Measurements from ENCODE around the gene DLX6.

Gene DLX6

DNA sequence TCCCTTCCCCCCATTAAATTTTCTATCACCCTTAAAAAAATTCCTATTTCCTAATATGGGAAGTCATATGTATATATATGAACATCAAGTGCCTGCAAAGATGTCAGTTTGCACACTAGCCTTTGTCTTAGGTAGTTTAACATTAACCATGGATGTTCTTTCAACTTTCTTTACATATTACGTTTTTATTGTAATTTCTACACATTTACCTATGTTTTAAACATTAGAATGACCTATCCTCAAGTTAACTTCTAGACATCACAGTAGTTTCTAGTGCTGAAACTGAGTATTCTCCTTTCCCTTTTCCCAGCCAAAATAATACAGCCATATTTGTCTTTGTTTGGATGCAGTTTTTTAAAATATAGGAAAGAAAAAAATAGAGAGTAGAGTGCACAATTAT, 5.8 kb downstream of the DLX6 start:
- DNase-seq (ENCODE audit: low read depth in 2 of 2) = no peak

DNA sequence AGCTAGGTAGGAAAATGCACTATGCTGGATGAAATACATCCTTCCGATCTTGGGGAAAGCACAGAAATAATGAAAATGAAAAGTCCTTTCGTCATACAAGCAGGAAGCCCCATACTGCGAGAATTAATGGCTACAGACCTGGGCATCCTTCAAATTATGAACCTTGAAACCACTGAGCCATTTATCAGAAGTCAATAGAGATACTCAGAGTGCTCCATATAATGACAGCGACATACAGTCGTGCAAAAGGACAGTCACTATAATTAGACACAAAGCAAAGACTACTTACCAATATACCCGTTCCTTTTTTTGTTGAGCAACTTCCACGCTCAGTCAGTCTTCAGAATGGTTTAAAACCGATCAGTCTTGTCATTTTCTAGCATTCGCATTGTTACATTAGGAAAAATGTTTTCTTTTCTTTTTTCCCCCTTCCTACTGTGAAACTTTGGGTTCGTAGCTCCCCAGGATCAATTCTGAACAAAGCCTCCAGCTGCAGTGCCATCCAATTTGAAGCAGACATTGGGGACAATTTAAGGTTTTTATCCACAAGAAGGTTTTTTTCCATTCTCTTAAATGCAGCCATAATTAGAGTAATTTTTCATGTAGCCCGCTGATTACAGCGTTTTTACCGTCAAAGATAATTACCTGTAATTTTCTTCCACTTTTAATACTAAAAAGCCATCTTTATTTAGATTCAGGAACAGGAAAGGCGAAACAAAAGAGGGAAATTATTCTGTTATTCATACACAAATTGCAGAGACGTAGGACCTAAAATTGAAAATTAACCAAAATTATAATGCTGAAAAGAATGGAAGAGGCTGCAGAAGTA, 6.4 kb downstream of the DLX6 start:
- DNase-seq (ENCODE audit: low read depth in 2 of 2) = no peak

DNA sequence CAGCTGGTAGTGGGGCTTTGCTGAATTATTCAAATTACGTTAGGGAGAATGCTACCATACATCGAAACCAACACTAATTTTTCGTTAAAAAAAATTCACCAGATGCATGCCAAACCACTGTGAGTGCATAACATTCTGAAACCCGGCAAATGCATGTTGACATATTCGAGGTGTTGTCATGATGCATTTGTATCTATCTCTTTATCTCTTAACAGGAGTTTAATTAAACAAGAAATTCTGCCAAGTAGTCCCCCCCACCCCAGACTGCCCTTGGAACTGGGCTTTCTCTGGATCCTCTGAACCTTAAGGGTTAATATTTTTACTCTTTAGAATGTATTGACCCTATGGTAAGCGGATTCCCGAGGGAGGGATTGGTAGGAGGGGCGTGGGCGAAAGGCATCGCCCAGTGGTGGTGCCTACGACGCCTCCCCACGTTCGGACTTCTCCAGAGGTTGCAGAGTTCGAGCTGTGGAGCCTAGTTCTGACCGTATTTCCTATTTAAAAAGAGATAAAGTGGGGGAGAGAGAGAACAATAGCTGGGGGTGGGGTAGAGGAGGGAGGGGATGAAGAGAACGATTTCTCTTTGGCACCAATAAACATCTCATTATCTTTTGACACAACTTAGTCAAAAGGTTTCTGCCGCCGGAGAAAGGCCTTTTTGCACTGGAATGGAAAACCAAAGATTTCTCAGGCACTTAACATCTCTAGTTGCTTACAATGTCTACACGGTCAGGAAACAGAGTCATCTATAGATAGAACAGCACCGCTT, 7.2 kb downstream of the DLX6 start:
- no peak for DNase-seq (ENCODE audit: low read depth in 2 of 2)

DNA sequence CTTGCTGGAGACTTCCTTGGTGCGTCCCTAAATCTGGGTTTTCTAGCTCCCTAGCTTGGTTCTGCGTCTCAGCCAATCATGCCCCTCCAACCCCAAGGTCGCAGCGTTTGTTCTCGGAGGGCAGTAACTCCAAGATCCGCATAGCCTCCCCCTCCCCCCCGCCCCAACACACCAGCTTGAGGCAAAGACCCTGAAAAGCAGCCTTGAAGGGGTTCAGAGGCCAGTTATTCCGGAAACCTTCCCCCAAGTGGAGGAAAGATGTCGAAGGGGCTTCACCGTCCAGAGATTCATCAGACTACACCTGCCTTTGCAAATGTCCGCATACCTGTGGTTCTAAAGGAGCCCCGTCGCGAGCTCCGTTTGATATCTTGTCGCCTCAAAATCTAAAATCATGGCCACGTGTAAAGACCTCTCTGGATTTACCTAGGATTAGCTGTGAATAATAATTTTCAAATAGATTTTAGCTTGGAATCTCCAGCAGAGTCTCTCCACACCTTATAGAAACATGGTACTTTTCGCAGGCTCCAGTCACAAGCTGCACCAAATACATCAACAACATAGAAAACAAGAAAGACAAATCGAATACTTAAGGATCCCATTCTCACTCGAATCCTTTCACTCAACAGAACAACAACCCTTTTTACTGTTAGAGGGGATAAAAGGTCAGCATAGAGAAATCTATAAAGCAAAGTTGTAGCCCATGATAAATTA, 7.9 kb downstream of the DLX6 start:
- DNase-seq (ENCODE audit: low read depth in 2 of 2) = no peak

DNA sequence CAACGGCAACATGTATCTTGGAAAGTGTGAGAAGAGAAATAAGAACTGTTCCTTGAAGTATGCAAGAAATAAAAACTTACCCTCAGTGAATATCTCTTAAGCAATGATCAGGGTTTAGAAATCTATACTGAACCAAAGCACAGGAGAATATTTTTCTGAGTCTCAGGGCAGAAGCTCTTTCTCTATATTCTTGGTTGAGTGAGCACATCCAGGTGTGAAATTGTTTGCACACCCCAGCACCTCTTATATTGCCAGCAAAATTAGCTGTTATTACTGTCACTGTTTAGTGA, 8.4 kb downstream of the DLX6 start:
- no peak for DNase-seq (ENCODE audit: low read depth in 2 of 2)

DNA sequence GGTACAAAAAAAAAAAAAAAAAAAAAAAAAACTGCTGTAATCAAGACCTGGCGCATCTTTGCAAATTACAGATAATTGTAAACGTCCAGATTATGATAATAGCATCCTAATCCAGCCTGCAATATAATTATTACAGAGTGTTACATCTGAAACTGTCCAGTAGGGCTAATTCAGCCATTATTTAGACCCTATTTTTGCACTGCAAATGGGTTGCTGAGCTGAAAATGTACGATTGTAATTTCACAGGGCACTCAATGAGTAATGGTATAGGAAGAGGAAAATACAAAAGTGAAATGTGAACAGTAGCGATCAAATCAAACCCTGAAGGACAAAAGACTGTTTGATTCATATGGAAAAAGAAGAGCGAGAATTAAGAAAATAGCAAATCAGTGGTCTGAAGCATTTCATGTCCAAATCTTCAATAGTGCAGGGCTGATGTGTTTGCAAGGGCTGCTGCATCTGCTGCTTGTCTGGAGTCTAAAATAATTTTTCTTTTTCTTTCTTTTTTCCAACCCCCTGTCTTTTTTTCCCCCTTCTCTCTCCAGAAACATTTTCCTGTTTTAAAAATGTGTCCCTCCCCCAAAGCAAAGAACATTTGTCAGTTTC, 8.9 kb downstream of the DLX6 start:
- DNase-seq (ENCODE audit: low read depth in 2 of 2) = no peak

DNA sequence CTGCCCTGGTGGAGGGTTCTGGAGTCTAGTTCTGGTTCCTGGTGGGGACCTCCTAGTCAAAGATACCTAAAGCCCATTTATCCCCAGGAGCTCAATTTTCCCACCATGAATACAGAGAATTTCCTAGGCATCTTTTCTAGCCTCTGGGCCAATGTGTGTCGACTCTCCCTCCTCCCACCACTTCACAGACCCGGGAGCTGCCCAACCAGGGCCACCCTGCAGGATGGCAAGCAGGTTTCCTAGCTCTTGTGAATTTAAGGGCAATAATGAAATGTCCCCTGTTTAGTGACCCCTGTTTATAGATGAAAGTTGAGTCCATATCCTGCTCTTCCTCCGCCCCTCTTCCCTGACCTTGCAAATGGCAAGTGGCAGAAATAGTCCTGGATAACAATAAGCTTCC, 9.9 kb downstream of the DLX6 start:
- no peak for DNase-seq (ENCODE audit: low read depth in 2 of 2)

DNA sequence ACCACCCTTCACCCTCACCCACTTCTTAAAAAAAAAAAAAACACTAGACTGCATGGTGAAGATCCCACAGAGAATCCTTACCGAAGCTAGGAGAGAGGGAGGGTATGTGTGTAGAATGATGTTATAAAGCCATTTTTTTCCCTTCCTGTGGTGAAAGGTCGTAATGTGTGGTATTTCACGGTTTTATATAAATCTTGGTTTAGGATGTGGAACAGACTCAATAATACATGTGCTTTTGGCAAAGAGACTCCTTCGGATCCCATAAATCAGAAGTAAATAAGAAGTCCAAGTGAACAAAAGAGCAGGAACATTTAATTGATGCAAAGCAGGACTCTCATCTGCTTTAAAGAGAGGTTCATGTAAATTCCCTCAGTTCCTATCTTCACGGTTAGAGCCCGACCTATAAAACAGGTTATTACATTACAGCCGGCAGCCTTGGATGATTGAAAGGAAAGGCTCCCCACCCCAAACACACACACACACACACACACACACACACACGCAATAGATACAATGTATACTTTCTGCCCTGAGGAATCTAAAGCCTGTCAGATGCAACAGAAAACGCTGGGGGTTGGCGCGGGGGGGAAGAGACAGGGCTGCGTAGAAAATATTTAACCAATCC, 10.5 kb downstream of the DLX6 start:
- DNase-seq (ENCODE audit: low read depth in 2 of 2) = no peak

DNA sequence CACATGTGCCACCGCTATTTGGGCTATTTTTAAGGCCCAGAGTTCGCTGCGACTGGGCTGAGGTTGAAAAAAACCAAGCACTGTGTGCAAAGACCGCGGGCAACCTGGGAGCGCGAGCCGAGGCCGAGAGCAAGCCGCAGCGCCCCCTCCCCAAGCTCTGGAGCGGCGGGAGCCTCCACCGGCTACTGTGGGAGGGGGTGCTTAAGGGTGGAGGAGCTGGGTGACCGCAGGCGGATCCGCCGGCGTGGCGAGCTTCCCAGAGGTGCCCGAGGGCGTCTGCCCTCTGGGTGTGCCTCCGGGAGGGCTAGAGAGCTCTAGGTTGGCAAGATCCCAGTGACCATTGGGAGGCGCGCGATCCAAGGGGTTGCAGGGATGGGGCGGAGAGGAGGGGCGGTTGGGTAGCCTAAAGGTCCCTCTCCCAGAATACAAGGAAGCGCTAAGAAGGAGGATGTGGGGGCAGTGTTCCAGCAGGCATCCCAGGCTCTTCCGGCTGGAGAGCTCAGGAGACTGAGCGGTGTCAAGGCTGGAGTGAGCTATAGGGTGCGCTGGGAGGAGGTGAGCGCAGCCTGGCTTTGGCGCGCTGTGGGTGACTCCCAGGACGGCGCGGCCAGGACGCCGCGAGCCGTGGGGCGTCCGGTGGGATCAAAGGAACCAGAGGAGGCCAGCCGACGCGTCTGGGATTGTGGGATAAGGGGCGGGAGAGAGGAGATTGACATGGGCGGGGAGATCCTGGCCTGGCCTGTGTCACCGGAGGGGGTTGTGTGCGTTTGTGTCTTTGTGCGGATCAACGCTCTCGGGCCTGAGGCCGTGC, 11.2 kb downstream of the DLX6 start:
- no peak for DNase-seq (ENCODE audit: low read depth in 2 of 2)

DNA sequence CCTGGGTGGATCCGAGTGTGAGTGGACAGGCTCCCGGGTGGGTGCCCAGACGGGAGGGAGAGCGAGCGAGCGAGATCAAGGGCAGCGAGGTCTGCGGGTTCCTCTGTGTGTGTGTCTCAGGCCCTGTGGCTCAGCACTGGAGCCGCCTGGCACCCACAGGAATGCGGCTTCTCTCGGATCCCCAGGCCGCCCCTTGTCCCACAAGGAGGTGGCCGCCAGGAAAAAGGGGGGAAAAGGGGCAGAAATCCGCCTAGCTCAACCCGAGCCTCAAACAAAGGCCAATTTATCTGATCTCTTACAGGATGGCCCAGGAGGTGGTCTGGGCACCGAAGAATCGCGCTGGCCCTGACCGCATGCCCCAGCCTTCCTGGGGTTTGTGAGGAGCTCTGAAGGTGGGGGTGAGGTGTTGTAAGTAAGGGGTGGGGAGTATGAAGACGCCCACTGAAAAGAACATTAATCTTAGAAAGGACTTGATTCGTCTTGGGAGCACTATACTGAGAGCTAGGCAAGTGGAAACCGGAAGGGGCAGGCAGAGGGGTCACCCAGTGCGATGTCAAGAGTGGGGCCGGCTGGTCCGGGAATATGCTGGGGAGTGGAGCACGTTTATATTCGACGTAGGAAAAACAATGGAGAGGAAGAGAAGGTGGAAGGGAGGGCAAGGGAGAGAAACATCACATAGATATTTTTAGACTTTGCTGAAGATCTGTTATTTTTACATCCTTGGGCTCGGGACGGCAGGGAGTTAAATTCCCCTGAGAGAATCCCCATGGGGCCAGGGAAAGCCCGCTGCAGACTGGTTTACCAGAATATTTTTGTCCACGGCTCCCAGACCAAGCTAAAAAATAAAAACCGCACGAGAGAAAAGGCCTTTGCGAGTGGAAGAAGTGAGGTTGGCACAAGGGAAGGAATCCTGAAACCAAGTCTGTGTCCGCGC, 12.1 kb downstream of the DLX6 start:
- no peak for DNase-seq (ENCODE audit: low read depth in 2 of 2)

DNA sequence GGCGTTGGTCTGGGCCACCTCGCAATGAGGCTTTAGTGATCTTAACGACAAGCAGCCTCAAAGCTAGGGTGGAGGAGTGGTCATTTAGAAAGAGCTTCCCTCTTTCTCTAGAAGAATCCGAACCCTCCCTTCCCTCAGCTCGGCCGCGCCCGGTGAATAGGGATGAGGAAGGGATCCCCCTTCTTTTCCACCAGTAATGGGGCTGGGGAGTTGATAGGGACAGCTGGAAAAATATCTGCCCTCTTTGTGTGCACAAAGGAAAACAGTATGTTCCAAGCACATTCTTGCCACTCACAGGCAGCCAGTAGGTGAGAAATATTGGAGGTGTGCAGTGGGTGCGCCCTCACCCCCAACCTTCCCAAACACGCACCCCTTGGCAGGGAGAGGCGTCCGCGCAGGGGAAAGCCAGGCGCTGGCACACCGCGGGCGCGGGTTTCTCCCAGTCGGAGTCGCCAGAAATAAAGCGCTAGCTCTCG, 12.8 kb downstream of the DLX6 start:
- no peak for DNase-seq (ENCODE audit: low read depth in 2 of 2)

DNA sequence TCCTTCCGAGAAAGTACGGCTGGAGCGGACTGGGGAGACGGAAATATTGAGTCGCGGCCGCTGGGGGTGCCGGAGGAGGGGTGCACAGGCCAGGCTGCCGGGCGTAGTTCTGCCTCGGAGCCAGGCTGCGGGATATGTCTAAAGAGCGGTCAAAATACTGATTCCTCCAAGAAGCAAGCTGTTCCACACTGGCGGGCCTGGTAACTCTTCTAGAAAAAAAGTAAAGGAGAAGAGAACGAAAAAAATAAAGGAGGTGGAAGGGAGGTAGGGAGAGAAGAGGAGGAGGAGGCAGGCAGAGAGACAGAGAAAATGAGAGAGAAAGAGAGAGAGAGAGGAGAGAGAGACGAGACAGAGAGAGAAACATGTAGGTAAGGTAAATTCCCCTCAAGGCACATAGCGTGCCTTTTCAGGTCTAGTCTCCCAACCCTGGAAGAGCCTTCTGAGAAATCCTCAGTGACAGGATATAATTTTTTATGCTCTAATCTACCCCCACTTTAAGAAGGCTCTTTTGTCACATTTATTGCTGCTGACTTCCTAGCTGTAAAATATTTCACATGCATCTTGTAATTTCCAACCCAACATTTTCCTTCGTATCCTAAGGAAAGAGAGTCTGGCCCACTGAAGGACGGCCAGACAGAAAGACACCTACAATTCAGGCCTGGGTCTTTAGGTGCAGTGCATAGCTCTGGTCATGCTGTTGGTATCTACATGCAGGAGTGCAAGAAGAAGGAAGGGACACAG, 13.6 kb downstream of the DLX6 start:
- no peak for DNase-seq (ENCODE audit: low read depth in 2 of 2)

DNA sequence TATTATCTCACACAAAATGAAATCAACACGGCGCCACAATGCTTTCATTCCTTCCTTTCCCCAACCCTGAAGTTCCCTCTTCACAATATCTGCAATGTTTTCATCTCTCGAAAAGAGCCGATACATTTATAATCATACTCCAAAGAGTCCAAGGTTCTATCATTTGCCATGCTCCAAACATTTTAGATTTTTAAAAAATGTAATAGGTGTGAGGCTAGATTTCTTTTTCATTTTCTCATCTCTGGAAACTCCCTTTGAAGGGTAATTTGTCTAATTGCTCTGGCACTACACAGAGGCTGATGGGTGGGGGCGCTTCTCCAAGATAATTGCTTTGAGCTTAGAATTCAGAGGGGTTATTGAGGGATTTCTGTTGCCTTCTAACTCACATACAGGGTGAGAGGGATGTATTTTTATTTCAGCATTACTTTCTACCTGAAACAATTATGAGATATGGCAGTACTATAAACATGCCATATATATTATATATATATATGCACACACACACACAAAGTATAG, 14.4 kb downstream of the DLX6 start:
- DNase-seq (ENCODE audit: low read depth in 2 of 2) = no peak

DNA sequence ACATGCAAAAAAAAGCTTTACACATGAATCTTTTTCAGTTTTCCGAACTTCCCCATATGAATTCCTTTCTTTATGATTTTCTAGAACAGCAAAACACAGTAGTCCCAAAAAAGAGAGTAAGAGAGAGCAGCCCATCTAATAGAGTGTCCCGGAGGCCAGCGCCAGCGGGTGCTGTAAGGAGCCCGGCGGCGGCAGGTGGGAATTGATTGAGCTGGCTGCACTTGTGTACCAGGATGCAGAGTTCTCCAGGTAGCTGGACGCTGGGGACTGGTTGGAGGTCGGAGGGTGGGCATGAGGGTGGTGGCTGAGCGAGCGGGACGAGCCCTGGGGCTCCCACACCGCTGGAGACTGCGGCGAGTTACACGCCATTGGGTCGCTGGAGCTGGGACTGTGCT, 15.2 kb downstream of the DLX6 start:
- no peak for DNase-seq (ENCODE audit: low read depth in 2 of 2)

DNA sequence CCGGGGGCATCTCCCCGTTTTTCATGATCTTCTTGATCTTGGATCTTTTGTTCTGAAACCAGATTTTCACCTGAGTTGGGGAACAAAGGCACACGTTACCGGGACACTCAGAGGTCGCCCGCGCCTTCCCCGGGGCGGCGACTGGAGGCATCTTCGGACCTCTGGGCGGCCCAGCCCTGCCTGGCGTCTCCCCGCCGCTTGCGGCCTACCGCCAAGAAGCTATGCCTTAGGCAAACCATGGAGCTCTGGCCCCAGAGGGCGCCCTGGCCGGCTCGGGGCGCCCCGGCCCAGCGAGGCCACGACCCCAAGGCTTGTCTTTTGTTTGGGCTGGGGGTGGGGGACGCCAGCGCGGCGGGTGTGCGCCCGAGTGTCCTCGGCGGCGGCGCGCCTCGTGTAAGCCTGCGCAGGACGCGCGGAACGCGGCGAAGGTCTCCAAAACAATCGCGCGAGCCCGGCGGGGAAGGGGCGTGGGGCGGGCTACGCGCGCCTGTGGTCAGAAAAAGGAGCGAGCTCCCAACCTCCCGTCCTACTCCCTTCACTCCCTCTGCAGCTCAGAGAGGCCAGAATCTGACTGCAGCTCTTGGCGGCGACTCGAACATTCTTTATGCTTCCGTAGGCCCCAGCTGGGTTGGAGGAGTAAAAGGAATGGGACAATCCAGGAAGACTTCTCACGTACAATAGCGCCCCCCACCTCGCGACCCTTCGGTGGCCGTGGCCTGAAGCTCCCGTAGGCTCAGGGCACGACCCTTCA, 15.8 kb downstream of the DLX6 start:
- DNase-seq (ENCODE audit: low read depth in 2 of 2) = no peak

DNA sequence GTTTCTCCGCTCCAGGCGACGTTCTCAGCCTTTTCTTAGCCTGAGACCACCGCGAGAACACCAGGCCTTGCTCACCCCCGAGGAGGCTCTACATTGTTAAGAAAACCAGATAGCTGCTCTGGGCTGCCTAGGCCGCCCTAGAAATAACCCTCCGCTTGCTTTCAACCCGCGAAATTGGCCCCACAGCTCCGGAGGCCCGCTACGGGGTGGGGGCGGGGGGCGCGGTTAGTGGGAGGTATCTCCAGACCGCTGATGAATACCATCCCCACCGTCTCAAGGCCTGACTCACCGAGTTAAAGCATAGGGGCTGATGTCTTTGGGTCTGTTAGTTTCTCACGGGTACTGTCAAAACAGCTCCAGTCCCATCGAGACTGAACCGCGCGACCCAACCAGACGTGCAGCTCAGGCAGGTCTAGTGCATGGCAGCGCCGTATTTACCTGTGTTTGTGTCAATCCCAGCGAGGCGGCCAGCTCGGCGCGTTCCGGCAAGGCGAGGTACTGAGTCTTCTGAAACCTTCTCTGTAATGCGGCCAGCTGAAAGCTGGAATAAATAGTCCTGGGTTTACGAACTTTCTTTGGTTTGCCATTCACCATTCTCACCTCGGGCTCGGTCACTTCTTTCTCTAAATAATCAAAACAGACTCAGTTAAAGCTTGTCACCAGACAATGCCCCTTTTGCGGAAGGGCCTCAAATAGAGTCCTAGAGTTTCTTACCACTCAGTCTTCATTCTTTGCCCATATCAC, 16.6 kb downstream of the DLX6 start:
- DNase-seq (ENCODE audit: low read depth in 2 of 2) = no peak

DNA sequence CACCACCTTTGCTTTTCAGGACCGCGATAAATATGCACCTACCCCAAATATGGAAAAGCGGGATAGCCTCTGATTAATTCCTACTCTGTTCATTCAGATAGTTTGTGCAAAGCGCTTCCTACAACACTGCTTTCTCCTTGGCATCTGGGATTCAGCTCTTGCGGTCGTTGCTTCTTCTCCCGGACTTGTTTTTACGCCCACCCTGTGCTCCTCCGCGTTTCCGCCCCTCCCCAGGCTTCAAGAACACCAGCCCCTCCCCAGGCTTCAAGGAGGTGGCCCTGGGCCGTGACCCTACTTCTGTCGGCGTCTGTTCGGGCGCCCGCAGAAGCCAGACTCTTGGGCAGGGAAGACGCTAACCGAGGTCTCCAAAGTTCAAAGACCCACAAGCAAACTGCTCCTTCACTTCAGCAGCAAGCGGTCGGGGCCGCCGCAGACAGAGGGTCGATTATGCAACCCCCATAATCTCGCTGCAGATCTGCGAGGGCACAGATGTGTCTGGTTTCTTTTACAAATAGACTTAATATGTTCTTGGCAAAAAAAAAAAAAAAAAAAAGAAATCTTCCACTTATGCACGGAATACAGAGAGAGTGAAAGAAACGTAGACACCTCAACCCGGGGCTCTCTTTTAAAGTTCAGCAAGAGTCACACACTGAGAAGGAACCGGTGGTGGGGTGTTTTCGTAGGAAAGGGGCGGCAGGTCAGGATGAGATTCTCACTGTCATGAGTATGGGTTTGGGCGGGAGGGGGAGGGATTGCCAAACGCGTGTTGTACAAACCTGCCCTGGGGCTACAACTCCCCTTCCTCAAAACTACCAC, 17.3 kb downstream of the DLX6 start:
- no peak for DNase-seq (ENCODE audit: low read depth in 2 of 2)
